Type B pancreatic cell (in vitro differentiated cells): ENCODE measurements around the gene NAT14. TPM values are rescaled to one million over a fixed set of nuclear protein-coding genes. Genes with fewer than 3 reads are reported as not detected.
A peak's percentile ranks its signal among the peaks of the same experiment; 100 is the strongest.
"Not testable (repeated sequence)": the region's sequence is repeated elsewhere in the genome, so short reads cannot be mapped to it uniquely, and the experiment has no call there.

Source experiments
- DNase-seq: peaks from one replicate; pipeline ENCODE4 v3.0.0; 2021; ENCODE audit warnings: mixed read lengths; ENCODE audit not compliant: unreplicated experiment; ENCODE audit errors: extremely low spot score
- H3K27ac Mint-ChIP-seq: 2 replicates; pipeline ENCODE4 v1.8.0; 2021; ENCODE audit warnings: mild to moderate bottlenecking, mixed read lengths
- H3K27me3 Mint-ChIP-seq: 2 replicates; pipeline ENCODE4 v1.8.0; 2021; ENCODE audit warnings: mixed read lengths
- H3K36me3 Mint-ChIP-seq: 2 replicates; pipeline ENCODE4 v1.8.0; 2021; ENCODE audit warnings: mixed read lengths
- H3K4me1 Mint-ChIP-seq: one replicate; pipeline ENCODE4 v1.8.0; 2021; ENCODE audit warnings: mixed read lengths; ENCODE audit not compliant: unreplicated experiment
- H3K4me3 Mint-ChIP-seq: 2 replicates; pipeline ENCODE4 v1.8.0; 2021; ENCODE audit warnings: mild to moderate bottlenecking, mixed read lengths
- H3K9me3 Mint-ChIP-seq: 2 replicates; pipeline ENCODE4 v1.8.0; 2021; ENCODE audit warnings: mixed read lengths
- CTCF ChIP-seq: fragments of 200-600 bp; sonication (generic); conservative IDR thresholded peaks from 2 replicates; pipeline ENCODE4 v1.5.0; 2021; ENCODE audit warnings: antibody characterized with exemption, mild to moderate bottlenecking
- total RNA-seq: library from RNA; stranded (reverse); gene quantifications from 2 replicates; pipeline ENCODE4 v1.2.1, GENCODE V29; 2021; ENCODE audit warnings: low replicate concordance

Gene NAT14
- total RNA-seq, 1 donor from 2014 or later: 64.3 TPM

GRCh38 chr19:55444646-55445045 is 40.3 kb upstream of the NAT14 start:
- TF ChIP-seq CTCF: no peak
- H3K27ac Mint-ChIP-seq: no peak overlapping the region
- peaks cover 8% of the 10 kb centered on the region for H3K36me3 Mint-ChIP-seq
- no peak for DNase-seq
- no peak overlapping the region for H3K4me3 Mint-ChIP-seq
- H3K27me3 Mint-ChIP-seq: peaks cover 55% of the 10 kb centered on the region
- H3K9me3 Mint-ChIP-seq: no peaks in the 10 kb centered on the region
- H3K4me1 Mint-ChIP-seq: peaks cover 10% of the 10 kb centered on the region

- Mint-ChIP-seq H3K36me3 (peaks cover 4% of the 10 kb centered on the region), H3K4me1 (peaks cover 6% of the 10 kb centered on the region), H3K9me3 (no peaks in the 10 kb centered on the region), H3K4me3 (no peak overlapping the region), H3K27ac (no peak overlapping the region), H3K27me3 (peaks cover 51% of the 10 kb centered on the region)
- no peak for TF ChIP-seq CTCF
- DNase-seq: no peak
Measured at GRCh38 chr19:55446060-55446459, 38.9 kb upstream of the NAT14 start.

- Mint-ChIP-seq H3K27me3 (peaks cover 42% of the 10 kb centered on the region), H3K27ac (no peak overlapping the region), H3K36me3 (no peaks in the 10 kb centered on the region), H3K4me3 (no peak overlapping the region), H3K4me1 (no peaks in the 10 kb centered on the region), H3K9me3 (no peaks in the 10 kb centered on the region)
- no peak for TF ChIP-seq CTCF
- DNase-seq: no peak
Measured at GRCh38 chr19:55447421-55448174, 37.4 kb upstream of the NAT14 start.

GRCh38 chr19:55448175-55448490 is 36.9 kb upstream of the NAT14 start:
- H3K9me3 Mint-ChIP-seq, H3K4me1 Mint-ChIP-seq, H3K4me3 Mint-ChIP-seq, H3K27ac Mint-ChIP-seq, DNase-seq, H3K36me3 Mint-ChIP-seq: not testable (repeated sequence)
- H3K27me3 Mint-ChIP-seq: peaks cover 41% of the 10 kb centered on the region

GRCh38 chr19:55449469-55449868 is 35.5 kb upstream of the NAT14 start:
- no peak for TF ChIP-seq CTCF
- Mint-ChIP-seq H3K27me3 (peaks cover 38% of the 10 kb centered on the region), H3K36me3 (peaks cover 8% of the 10 kb centered on the region), H3K4me3 (no peak overlapping the region), H3K4me1 (peaks cover 12% of the 10 kb centered on the region), H3K9me3 (no peaks in the 10 kb centered on the region), H3K27ac (no peak overlapping the region)
- DNase-seq: no peak

GRCh38 chr19:55451163-55451964 is 33.6 kb upstream of the NAT14 start:
- DNase-seq: no peak
- peaks cover 29% of the 10 kb centered on the region for H3K27me3 Mint-ChIP-seq

More at GRCh38 chr19:55451163-55451964, 33.6 kb upstream of the NAT14 start:
- H3K4me3 Mint-ChIP-seq: peak overlapping the region; percentile 77
- H3K36me3 Mint-ChIP-seq: peaks cover 8% of the 10 kb centered on the region
- H3K27ac Mint-ChIP-seq: no peak overlapping the region
- no peaks in the 10 kb centered on the region for H3K9me3 Mint-ChIP-seq
- TF ChIP-seq CTCF: no peak
- peaks cover 12% of the 10 kb centered on the region for H3K4me1 Mint-ChIP-seq
